ENCODE measurements around the gene FANCF. TPM values are rescaled to one million over a fixed set of nuclear protein-coding genes. Genes with fewer than 3 reads are reported as not detected.

Gene FANCF
- polyA plus RNA-seq, 1 donor from 2014 or later, result 16.1 TPM

DNA sequence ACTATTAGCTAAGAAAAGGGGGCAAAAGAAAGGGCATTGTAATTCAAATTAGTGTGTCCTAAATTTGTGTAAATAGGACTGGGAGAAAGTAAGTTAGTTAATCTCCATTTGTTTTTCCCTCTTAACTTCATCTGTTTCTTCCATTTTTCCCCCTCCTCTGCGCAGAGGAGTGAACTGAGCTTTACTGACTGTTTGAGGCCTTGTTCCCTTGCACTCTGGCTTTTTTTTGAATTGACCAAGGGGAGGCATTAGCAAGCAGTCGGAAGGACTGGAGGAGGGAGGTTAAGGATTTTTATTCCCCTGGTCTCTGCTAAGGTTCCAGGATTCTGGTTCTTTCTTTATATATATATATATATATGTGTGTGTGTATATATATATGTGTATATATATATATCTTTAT is 15.2 kb upstream of the FANCF start:
- peaks cover 6% of the 10 kb centered on the region for H3K36me3 Mint-ChIP-seq
- no peaks in the 10 kb centered on the region for H3K9me3 Mint-ChIP-seq

DNA sequence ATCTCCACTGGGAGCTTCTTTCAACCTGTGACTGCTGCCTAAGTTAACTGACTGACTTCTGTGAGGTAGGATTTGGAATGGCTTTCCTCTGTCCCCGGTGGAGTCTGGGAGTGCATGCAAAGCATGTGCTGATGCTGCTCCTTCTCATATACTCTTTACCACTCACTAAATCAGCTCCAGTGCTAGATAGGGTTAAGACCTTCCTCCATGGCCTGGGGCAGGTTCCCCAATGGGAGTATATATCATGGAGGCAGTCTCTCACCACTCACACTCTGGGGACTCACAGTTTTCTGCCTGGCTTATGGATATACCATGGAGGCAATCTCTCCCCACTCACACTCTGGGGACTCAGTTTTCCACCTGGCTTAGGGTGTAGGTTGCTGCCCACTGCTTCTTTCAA is 10.1 kb upstream of the FANCF start:
- Mint-ChIP-seq H3K9me3 (no peaks in the 10 kb centered on the region), H3K27me3 (no peaks in the 10 kb centered on the region), H3K27ac (no peak overlapping the region), H3K4me3 (no peak overlapping the region), H3K36me3 (peaks cover 4% of the 10 kb centered on the region), H3K4me1 (peaks cover 0 to 4% (median 3%) of the 10 kb centered on the region in 3 donors)

More for the DNA sequence above, 15.2 kb upstream of the FANCF start:
- Mint-ChIP-seq H3K27me3 (no peaks in the 10 kb centered on the region), H3K4me1 (peaks cover 0 to 2% (median 1%) of the 10 kb centered on the region in 3 donors), H3K4me3 (no peak overlapping the region), H3K27ac (no peak overlapping the region)

- H3K4me3 Mint-ChIP-seq, result no peak overlapping the region
- H3K27ac Mint-ChIP-seq, result no peak overlapping the region
- H3K9me3 Mint-ChIP-seq, result no peaks in the 10 kb centered on the region
- peaks cover 4% of the 10 kb centered on the region for H3K36me3 Mint-ChIP-seq
- no peaks in the 10 kb centered on the region for H3K27me3 Mint-ChIP-seq
- H3K4me1 Mint-ChIP-seq, result peaks cover 0 to 6% (median 3%) of the 10 kb centered on the region in 3 donors
Observed at GRCh38 chr11:22634897-22635629, 9.4 kb upstream of the FANCF start.

GRCh38 chr11:22633354-22633902 is 7.8 kb upstream of the FANCF start:
- Mint-ChIP-seq H3K4me3 (no peak overlapping the region), H3K27ac (no peak overlapping the region), H3K4me1 (peaks cover 0 to 6% (median 4%) of the 10 kb centered on the region in 3 donors), H3K36me3 (peaks cover 2% of the 10 kb centered on the region), H3K27me3 (no peaks in the 10 kb centered on the region), H3K9me3 (no peaks in the 10 kb centered on the region)

DNA sequence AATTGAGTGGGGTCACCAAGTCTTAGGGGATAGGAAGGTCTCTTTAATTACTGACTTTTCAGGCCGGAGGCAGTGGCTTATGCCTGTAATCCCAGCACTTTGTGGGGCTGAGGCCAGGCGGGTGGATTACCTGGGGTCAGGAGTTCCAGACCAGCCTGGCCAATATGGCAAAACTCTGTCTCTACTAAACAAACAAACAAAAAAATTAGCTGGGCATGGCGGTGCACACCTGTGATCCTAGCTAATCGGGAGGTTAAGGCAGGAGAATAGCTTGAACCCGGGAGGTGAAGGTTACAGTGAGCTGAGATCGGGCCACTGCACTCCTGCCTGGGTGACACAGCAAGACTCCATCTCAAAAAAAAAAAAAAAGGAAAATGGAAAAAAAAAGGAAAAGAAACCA is 1.8 kb upstream of the FANCF start:
- Mint-ChIP-seq H3K4me3 (peak overlapping the region in 1 of 4 donors; percentile 35), H3K27me3 (no peaks in the 10 kb centered on the region), H3K4me1 (peaks cover 17 to 24% (median 24%) of the 10 kb centered on the region in 3 donors)

GRCh38 chr11:22626573-22627239 is 1.1 kb upstream of the FANCF start:
- no peaks in the 10 kb centered on the region for H3K27me3 Mint-ChIP-seq
- H3K36me3 Mint-ChIP-seq, result peaks cover 2% of the 10 kb centered on the region
- peak overlapping the region in 2 of 3 donors; percentile 71 to 95 for H3K27ac Mint-ChIP-seq
- peaks cover 20 to 27% (median 24%) of the 10 kb centered on the region in 3 donors for H3K4me1 Mint-ChIP-seq
- H3K9me3 Mint-ChIP-seq, result no peaks in the 10 kb centered on the region
- H3K4me3 Mint-ChIP-seq, result peak overlapping the region in 3 of 4 donors; percentile 90 to 100 (median 98)

More for the DNA sequence above, 1.8 kb upstream of the FANCF start:
- Mint-ChIP-seq H3K27ac (no peak overlapping the region), H3K9me3 (no peaks in the 10 kb centered on the region), H3K36me3 (peaks cover 2% of the 10 kb centered on the region)

DNA sequence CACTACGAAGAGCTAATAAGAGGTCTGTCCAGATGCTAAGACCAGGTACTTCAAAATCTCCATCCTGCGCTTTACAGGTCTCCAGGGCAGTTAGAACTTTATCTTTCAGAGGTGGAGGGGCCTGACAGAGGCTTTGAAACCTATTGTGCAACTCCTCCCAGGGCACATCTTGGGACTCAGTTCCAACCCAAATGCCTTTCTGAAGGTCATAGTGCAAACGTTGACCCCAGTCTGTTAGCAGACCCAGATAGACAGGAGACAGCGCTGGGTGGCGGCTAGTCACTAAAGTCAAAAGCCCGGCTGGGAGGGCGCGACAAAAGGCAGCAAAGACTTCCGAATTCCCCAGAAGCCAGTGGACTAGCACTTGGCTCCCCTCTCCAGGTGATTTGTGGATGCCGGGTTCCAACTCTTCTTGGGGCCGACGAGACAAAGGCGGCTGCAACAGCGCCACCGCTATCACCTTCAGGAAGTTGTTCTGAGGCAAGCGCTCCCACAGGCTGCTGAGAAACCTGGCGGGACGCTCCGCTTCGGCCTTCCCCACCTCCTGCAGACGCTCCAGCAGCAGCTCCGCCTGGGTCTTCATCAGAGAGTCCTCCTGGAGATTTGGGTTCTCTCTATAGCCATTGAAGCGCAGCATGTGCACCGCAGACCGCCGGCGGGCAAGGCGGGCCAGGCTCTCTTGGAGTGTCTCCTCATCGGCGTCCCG is 728 bp downstream of the FANCF start:
- Mint-ChIP-seq H3K4me1 (peaks cover 23 to 33% (median 28%) of the 10 kb centered on the region in 3 donors), H3K4me3 (peak overlapping the region; percentile 90 to 100 (median 98)), H3K27ac (peak overlapping the region; percentile 82 to 99 (median 95)), H3K27me3 (no peaks in the 10 kb centered on the region), H3K9me3 (no peaks in the 10 kb centered on the region), H3K36me3 (no peaks in the 10 kb centered on the region)

DNA sequence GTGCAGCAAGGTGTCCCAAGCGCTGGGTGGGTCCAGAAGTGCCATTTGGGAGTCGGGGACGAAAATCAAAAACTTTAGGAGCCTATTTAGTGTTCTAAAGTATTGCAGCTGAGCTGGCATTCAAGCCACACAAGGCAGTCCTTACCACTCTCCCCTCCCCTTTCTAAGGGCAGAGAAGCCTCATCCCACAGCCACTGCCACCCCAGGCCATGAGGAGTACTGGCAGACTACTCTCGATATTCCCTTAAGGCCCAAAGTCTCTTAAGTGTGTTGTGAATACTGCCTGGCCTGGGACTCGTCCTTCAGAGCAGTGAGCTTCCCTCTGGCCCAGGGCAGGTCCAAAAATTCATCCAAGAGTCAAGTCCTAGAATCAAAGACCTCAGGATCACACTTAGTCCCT is 7.8 kb downstream of the FANCF start:
- H3K9me3 Mint-ChIP-seq, result peaks cover 2 to 6% (median 3%) of the 10 kb centered on the region in 3 donors
- H3K4me3 Mint-ChIP-seq, result no peak overlapping the region
- peaks cover 9 to 11% (median 10%) of the 10 kb centered on the region in 3 donors for H3K4me1 Mint-ChIP-seq
- H3K27ac Mint-ChIP-seq, result no peak overlapping the region
- H3K36me3 Mint-ChIP-seq, result peaks cover 9% of the 10 kb centered on the region
- H3K27me3 Mint-ChIP-seq, result peaks cover 3% of the 10 kb centered on the region

DNA sequence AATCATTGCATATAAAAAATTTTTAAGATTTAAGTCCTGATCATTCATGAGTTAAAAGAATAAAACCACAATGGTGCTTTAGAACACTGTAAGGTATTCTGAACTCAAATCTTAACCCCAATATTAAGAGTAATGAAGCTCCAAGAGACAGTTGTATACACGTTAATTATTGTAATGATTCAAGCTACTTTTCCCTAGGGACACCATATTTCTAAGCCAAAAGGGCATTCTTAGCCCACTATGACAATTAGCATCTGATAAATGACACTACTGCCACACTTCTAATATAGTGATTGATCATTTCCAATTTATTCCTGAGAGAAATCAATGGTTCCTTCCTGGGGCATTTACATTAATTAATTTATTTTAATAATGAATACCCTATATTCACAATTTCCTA is 21.7 kb downstream of the FANCF start:
- no peak overlapping the region for H3K4me3 Mint-ChIP-seq
- peaks cover 2% of the 10 kb centered on the region for H3K36me3 Mint-ChIP-seq
- no peaks in the 10 kb centered on the region for H3K4me1 Mint-ChIP-seq
- peaks cover 4% of the 10 kb centered on the region for H3K27me3 Mint-ChIP-seq
- no peaks in the 10 kb centered on the region for H3K9me3 Mint-ChIP-seq
- H3K27ac Mint-ChIP-seq, result no peak overlapping the region

- Mint-ChIP-seq H3K4me1 (no peaks in the 10 kb centered on the region), H3K9me3 (no peaks in the 10 kb centered on the region), H3K4me3 (no peak overlapping the region), H3K27ac (no peak overlapping the region), H3K27me3 (peaks cover 4% of the 10 kb centered on the region), H3K36me3 (peaks cover 2% of the 10 kb centered on the region)
Observed at GRCh38 chr11:22602504-22602903, 23.1 kb downstream of the FANCF start.

GRCh38 chr11:22599458-22599857 is 26.2 kb downstream of the FANCF start:
- Mint-ChIP-seq H3K27me3 (peaks cover 4% of the 10 kb centered on the region), H3K4me3 (no peak overlapping the region), H3K4me1 (no peaks in the 10 kb centered on the region), H3K9me3 (no peaks in the 10 kb centered on the region), H3K36me3 (peaks cover 3% of the 10 kb centered on the region), H3K27ac (no peak overlapping the region)

DNA sequence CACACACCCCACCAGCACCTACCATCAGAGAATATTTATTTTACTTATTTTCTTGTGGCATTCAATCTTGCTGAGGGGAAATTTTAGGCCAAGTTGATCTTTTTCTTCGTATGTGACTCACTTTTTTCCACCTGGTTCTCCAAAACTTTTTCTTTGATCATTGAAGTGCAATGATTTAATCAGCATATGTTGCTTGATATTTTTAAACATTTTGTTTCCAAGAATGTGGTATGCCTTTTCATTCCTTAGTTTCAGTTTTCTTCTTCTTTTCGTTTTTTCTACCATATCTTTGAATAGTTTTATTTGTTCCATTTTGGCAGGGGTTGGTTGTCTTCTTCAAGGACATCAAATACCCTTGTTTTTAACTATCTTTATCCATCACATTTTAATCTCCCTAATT is 28.6 kb downstream of the FANCF start:
- H3K4me3 Mint-ChIP-seq, result no peak overlapping the region
- peaks cover 4% of the 10 kb centered on the region for H3K27me3 Mint-ChIP-seq
- H3K27ac Mint-ChIP-seq, result no peak overlapping the region
- H3K36me3 Mint-ChIP-seq, result peaks cover 3% of the 10 kb centered on the region
- no peaks in the 10 kb centered on the region for H3K4me1 Mint-ChIP-seq
- H3K9me3 Mint-ChIP-seq, result no peaks in the 10 kb centered on the region

DNA sequence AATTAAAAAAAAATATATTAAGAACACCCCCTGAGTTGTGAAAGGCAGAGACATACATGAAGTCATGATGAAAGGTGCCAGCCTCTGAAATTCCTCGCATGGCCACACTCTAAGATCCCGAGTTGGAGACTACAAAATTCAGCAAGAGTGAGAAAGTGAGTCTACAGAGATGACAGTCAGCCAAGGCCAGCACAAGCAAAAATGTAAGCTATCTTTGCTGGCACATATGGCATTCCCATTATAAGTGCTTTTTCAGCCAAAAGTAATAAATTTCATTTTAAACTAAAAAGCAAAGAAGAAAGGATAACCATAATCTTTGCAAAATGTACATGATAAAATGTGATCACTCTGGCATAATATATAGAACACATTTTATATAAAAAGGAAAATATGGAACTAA is 40.6 kb downstream of the FANCF start:
- H3K27me3 Mint-ChIP-seq, result peaks cover under 1% of the 10 kb centered on the region
- no peak overlapping the region for H3K4me3 Mint-ChIP-seq
- H3K4me1 Mint-ChIP-seq, result no peaks in the 10 kb centered on the region
- H3K27ac Mint-ChIP-seq, result no peak overlapping the region
- H3K36me3 Mint-ChIP-seq, result no peaks in the 10 kb centered on the region
- no peaks in the 10 kb centered on the region for H3K9me3 Mint-ChIP-seq

- Mint-ChIP-seq H3K27me3 (no peaks in the 10 kb centered on the region), H3K4me3 (no peak overlapping the region), H3K27ac (no peak overlapping the region), H3K36me3 (no peaks in the 10 kb centered on the region), H3K9me3 (no peaks in the 10 kb centered on the region), H3K4me1 (no peaks in the 10 kb centered on the region)
Observed at GRCh38 chr11:22583963-22584492, 41.6 kb downstream of the FANCF start.

DNA sequence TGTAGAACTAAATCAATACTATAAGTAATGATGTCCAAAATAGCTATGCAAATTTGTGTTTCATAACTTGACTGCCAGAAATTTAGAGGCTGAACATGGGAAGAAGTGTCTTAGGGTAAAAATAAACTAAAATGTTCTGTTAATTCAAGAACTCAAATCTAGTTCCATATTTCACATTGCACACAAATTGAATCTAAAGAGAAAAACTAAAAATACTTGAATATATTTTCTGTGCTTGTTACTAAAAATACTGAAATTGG is 43.5 kb downstream of the FANCF start:
- H3K4me1 Mint-ChIP-seq, result no peaks in the 10 kb centered on the region

More for the DNA sequence above, 43.5 kb downstream of the FANCF start:
- Mint-ChIP-seq H3K4me3 (no peak overlapping the region), H3K9me3 (no peaks in the 10 kb centered on the region), H3K27me3 (no peaks in the 10 kb centered on the region), H3K36me3 (no peaks in the 10 kb centered on the region), H3K27ac (no peak overlapping the region)

Data from IgD-negative memory B cell (primary cell).